ENCODE measurements around the gene MVK. TPM values are rescaled to one million over a fixed set of nuclear protein-coding genes. Genes with fewer than 3 reads are reported as not detected.

The MVK gene
- total and polyA plus RNA-seq, 2 experiments from 2014 or later = 16.7 to 40.1 TPM

DNA sequence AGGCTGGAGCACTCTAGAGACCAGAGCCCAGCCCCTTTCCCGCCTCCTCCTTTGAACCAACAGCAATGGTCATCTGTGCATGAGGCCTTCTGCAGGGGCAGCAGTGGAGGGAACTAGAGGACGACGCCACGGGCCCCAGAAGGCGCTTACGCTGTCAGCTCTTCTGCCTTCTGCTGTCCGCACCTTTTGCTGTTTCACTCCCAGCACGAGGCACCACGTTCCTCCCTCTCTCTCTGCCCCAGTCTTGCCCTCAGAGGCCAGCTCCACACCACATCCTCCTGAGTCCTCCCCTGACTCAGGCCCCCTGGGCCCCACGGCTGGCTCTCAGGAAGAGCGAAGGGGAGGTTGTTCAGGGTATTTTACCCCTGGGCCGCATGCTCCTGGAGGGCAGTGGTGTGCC lies 15.8 kb upstream of the MVK start:
- H3F3A ChIP-seq (replicated peaks; ENCODE audit: low read depth) = no peaks in the 10 kb centered on the region
- H4K20me1 ChIP-seq (replicated peaks; ENCODE audit: insufficient read depth) = no peaks in the 10 kb centered on the region
- H3K4me2 ChIP-seq = no peak overlapping the region
- no peaks in the 10 kb centered on the region for H3K4me1 ChIP-seq (ENCODE audit: insufficient read depth)
- Mint-ChIP-seq H3K27me3 (ENCODE audit: insufficient read depth, low read depth, poor library complexity) (peaks cover 6% of the 10 kb centered on the region), H3K36me3 (ENCODE audit: low read depth) (peaks cover 13% of the 10 kb centered on the region), H3K4me3 (no peak overlapping the region), H3K4me1 (peaks cover 8% of the 10 kb centered on the region; the same call in 2 of the 3 replicates), H3K9me3 (no peaks in the 10 kb centered on the region), H3K27ac (no peak overlapping the region)
- ATAC-seq (no peak), DNase-seq (ENCODE audit: low spot score) (no peak)
- no peaks in the 10 kb centered on the region for H3K9me2 ChIP-seq (ENCODE audit: insufficient read depth)
- no peaks in the 10 kb centered on the region for H3K36me3 ChIP-seq (ENCODE audit: insufficient read depth)
- H3K27ac ChIP-seq (ENCODE audit: low read depth) = no peak overlapping the region
- no peak overlapping the region for H3K4me3 ChIP-seq
- no peaks in the 10 kb centered on the region for H3K27me3 ChIP-seq (ENCODE audit: insufficient read depth)
- no peak for TF ChIP-seq ETS1 (IDR thresholded peaks at IDR 0.05)
- TF ChIP-seq NANOG (IDR thresholded peaks at IDR 0.05; ENCODE audit: borderline replicate concordance) = no peak
- TF ChIP-seq STAT1 (IDR thresholded peaks at IDR 0.05; ENCODE audit: unreplicated experiment) = no peak
- TF ChIP-seq, protein P1, sequence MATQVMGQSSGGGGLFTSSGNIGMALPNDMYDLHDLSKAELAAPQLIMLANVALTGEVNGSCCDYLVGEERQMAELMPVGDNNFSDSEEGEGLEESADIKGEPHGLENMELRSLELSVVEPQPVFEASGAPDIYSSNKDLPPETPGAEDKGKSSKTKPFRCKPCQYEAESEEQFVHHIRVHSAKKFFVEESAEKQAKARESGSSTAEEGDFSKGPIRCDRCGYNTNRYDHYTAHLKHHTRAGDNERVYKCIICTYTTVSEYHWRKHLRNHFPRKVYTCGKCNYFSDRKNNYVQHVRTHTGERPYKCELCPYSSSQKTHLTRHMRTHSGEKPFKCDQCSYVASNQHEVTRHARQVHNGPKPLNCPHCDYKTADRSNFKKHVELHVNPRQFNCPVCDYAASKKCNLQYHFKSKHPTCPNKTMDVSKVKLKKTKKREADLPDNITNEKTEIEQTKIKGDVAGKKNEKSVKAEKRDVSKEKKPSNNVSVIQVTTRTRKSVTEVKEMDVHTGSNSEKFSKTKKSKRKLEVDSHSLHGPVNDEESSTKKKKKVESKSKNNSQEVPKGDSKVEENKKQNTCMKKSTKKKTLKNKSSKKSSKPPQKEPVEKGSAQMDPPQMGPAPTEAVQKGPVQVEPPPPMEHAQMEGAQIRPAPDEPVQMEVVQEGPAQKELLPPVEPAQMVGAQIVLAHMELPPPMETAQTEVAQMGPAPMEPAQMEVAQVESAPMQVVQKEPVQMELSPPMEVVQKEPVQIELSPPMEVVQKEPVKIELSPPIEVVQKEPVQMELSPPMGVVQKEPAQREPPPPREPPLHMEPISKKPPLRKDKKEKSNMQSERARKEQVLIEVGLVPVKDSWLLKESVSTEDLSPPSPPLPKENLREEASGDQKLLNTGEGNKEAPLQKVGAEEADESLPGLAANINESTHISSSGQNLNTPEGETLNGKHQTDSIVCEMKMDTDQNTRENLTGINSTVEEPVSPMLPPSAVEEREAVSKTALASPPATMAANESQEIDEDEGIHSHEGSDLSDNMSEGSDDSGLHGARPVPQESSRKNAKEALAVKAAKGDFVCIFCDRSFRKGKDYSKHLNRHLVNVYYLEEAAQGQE (IDR thresholded peaks at IDR 0.05; ENCODE audit: unreplicated experiment) = no peak
- no peak for TF ChIP-seq CREB1 (CRISPR knock-in tag; IDR thresholded peaks at IDR 0.05; ENCODE audit: low read depth)
- TF ChIP-seq EZH2phosphoT487 (IDR thresholded peaks at IDR 0.05; ENCODE audit: unreplicated experiment) = no peak
- TF ChIP-seq EZH2 (IDR thresholded peaks at IDR 0.05; ENCODE audit: low read depth, unreplicated experiment) = no peak
- no peak for TF ChIP-seq ZNF114 (CRISPR knock-in tag; IDR thresholded peaks at IDR 0.05)
- TF ChIP-seq ZNF331 (CRISPR knock-in tag; IDR thresholded peaks at IDR 0.05; ENCODE audit: low read depth) = no peak
- no peak overlapping the region for H2AFZ ChIP-seq
- H3K79me2 ChIP-seq (replicated peaks; ENCODE audit: insufficient read depth) = no peaks in the 10 kb centered on the region

DNA sequence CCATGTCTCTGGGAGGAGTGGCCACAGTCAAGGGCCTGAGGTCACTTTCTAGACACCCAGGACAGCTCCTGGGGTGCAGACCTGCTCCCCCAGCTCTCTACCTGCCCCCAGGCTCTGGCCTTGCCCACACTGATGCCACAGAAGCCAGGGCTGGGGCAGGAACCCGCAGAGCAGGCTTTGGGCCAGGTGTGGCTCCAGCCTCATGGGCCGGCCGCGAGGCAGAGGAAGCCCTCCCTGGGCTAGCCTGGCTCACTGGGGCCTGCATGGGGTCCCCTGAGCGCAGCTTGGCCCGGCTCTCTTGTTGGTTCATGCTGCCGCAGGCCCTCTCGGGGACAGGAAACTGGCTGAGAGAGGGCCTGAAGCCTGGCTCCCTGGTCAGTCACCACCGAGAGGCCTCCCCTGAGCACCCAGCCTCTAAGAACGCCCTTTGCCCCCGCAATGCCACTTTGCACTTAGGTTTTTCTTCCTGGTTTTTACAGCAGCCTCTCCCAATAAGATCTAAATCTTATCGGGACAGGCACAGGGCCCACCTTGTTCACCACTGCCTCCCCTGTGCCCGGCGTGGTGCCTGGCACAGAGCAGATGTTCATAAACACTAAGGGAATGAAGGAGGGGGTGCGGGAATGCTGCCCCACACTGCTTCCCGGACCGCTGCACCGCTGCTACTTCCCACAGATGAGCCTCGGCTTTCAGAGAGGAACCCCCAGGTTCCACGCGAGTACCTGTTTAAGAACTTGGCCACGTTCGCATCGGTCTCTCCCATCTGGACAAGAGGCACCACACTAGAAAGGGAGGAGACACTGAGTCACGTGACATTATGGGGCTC lies 15.0 kb upstream of the MVK start:
- Mint-ChIP-seq H3K4me3 (no peak overlapping the region), H3K9me3 (no peaks in the 10 kb centered on the region), H3K4me1 (peaks cover 8% of the 10 kb centered on the region; the same call in 2 of the 3 replicates), H3K36me3 (ENCODE audit: low read depth) (peaks cover 13% of the 10 kb centered on the region), H3K27ac (no peak overlapping the region), H3K27me3 (ENCODE audit: insufficient read depth, low read depth, poor library complexity) (peaks cover 6% of the 10 kb centered on the region)
- TF ChIP-seq NANOG (IDR thresholded peaks at IDR 0.05; ENCODE audit: borderline replicate concordance) (no peak), ZNF114 (CRISPR knock-in tag; IDR thresholded peaks at IDR 0.05) (no peak)
- Histone ChIP-seq H3K9me2 (ENCODE audit: insufficient read depth) (no peaks in the 10 kb centered on the region), H3K4me2 (no peak overlapping the region), H3K4me1 (ENCODE audit: insufficient read depth) (no peaks in the 10 kb centered on the region), H3K36me3 (ENCODE audit: insufficient read depth) (no peaks in the 10 kb centered on the region), H2AFZ (no peak overlapping the region), H3K79me2 (replicated peaks; ENCODE audit: insufficient read depth) (no peaks in the 10 kb centered on the region), H3K27ac (ENCODE audit: low read depth) (no peak overlapping the region), H3K4me3 (no peak overlapping the region), H3F3A (replicated peaks; ENCODE audit: low read depth) (no peaks in the 10 kb centered on the region), H3K27me3 (ENCODE audit: insufficient read depth) (no peaks in the 10 kb centered on the region), H4K20me1 (replicated peaks; ENCODE audit: insufficient read depth) (no peaks in the 10 kb centered on the region)
- DNase-seq (ENCODE audit: low spot score) (no peak), ATAC-seq (no peak)
